Endometrium (tissue), 2 donors: ENCODE results near the gene WDR90.
"Not testable (repeated sequence)": the region's sequence is repeated elsewhere in the genome, so short reads cannot be mapped to it uniquely, and the experiment has no call there.

Experiments used
- FAIRE-seq: peaks from 2 replicates; lab custom pipeline; 2012; peaks lifted over from hg19 to GRCh38; lab: Jason Lieb, UNC
- donor health status: control.
- donor health status: control.

Gene WDR90

DNA sequence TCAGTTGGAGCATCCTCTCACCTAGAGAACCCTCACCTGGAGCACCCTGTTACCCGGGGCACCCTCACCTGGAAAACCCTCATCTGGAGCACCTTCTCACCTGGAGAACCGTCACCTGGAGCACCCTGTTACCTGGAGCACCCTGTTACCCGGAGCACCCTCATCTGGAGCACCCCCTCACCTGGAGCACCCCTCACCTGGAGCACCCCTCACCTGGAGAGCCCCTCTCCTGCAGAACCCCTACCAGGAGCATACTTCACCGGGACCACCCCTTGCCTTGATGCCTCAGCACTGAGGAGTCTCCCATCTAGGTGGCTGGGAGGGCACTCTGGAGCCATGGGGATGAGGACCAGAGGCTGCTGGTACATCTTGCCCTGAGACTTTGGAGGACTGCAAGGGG, 59.8 kb downstream of the WDR90 start:
- no peak for FAIRE-seq

DNA sequence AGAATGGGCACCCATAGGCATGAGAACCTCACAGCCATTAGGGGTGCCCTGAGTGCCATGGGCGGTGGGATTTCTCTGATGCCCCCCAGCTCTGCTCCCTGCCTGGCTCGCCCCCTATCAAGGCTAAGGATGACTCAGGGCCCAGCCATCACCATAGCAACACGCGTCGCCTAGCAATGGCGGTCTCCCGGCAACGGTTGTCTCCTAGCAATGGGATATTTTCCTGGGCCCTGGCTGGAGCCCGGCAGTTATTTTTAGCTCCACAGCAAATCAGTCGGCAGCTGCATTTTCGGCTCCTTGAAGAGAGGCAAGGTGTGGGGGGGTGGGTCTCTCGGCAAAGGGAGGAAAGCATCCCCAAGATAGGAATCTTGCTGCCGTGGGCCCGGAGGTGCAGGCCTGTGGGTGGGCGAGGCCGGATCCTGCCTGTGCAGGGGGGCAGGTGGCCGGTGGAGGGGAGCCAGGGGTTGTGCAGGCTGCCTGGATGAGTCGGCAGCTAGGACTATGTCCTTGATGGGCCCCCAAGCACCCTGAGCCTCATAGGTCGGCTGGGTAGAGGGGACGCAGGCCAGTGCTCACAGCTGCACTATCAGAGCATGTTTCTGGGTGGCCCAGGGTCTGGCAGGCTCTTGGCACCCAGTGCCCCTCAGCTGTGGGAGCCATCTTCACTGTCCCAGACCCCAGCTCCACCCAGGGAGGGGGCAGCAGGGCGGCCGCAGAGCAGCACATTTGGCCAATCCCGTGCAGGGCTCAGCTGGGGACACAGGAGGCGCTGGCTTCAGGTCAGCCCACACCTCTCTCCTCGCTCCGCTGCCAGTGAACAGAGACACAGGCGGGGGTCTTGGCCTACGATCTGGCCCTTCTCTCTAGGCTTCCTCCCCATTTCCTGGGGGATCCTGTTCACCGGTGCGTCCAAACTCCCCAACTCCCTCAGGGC, 60.7 kb downstream of the WDR90 start:
- FAIRE-seq = no peak

GRCh38 chr16:710500-711075, 61.4 kb downstream of the WDR90 start:
- FAIRE-seq = no peak

GRCh38 chr16:711084-711483, 61.9 kb downstream of the WDR90 start:
- FAIRE-seq = no peak

- FAIRE-seq = no peak
These were observed 62.6 kb downstream of the WDR90 start for GRCh38 chr16:711548-712320.

- FAIRE-seq = not testable (repeated sequence)
These were observed 63.6 kb downstream of the WDR90 start for GRCh38 chr16:712740-713250.

- FAIRE-seq = no peak
These were observed 64.9 kb downstream of the WDR90 start for GRCh38 chr16:714079-714478.

GRCh38 chr16:714558-715476, 65.7 kb downstream of the WDR90 start, which contains the start of gene METRN:
METRN (plus strand) TSS chr16:715118; CDS start chr16:715290, 172 bp downstream.
- FAIRE-seq = no peak

DNA sequence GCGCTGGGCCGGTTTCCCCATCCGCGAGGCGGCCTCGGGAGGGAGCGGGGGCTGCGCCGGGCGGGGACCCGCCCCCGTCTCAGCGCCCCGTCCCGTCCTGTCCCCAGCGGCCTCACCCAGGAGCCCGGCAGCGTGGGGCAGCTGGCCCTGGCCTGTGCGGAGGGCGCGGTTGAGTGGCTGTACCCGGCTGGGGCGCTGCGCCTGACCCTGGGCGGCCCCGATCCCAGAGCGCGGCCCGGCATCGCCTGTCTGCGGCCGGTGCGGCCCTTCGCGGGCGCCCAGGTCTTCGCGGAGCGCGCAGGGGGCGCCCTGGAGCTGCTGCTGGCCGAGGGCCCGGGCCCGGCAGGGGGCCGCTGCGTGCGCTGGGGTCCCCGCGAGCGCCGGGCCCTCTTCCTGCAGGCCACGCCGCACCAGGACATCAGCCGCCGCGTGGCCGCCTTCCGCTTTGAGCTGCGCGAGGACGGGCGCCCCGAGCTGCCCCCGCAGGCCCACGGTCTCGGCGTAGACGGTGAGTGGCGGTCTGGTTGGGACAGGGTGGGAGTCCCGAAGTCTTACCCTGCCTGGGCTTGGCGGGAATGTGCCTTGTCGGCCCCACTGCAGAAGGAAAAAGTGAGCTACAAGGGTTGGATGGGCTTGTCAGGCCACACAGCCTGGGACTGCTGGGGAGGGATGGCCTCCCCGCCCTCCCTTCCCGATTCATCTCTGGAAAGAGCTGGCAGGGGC, 66.5 kb downstream of the WDR90 start:
- no peak for FAIRE-seq

GRCh38 chr16:716200-716568, 67.0 kb downstream of the WDR90 start:
- FAIRE-seq = no peak

DNA sequence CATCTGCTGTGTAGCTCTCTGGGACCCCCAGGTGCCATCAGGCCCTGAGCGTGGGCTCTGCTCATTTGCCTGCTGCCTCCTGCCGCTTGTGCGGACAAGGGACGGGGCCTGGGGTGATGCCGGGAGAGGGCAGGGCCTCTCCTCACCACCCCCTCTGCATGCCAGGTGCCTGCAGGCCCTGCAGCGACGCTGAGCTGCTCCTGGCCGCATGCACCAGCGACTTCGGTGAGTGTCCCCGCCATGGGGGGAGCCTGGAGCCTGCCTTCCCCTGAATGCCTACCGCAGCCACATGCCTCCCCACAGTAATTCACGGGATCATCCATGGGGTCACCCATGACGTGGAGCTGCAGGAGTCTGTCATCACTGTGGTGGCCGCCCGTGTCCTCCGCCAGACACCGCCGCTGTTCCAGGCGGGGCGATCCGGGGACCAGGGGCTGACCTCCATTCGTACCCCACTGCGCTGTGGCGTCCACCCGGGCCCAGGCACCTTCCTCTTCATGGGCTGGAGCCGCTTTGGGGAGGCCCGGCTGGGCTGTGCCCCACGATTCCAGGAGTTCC, 67.7 kb downstream of the WDR90 start:
- no peak for FAIRE-seq
